ENCODE data around the gene SLC2A9.

Gene SLC2A9

DNA sequence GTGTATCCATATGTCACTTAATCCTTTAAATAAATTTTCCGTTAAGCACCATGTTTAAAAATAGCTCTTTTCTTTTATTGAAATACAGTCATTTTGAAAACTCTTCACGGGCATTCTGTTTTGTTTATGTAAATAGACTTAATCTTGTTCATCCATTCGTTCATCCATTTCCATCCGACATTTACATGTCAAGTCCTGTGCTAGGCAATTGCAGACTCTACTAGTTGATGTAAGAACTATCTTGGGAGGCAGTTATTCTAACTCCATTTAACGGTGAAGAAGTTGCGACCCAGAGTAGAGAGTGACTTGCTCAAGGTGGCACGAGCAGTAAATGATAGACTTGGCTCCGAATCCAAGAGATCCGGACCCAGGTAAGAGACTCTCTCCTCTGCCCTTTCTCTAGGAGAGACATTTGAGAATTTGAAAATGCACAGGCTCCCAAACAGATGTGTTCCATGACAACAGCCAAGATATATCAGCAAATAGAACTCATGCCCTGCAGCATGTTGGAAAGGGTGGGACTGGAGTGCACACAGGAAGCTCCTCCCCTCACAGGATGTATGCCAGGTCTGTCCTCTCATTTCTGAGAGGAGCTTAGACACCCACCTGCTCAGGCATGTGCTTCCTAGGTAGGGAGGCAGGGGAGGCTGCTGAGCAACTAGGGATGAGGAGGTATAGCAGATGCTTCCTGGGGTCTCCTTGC, 175.4 kb downstream of the SLC2A9 start:
- Histone ChIP-seq H3K79me1 (ENCODE audit: low read length) (no peaks in the 10 kb centered on the region), H2AK5ac (ENCODE audit: low read length) (no peak overlapping the region)
- no CpG with 5 or more reads among the region's 9 CpGs for WGBS (ENCODE audit: extremely low coverage, insufficient coverage, insufficient read length)

DNA sequence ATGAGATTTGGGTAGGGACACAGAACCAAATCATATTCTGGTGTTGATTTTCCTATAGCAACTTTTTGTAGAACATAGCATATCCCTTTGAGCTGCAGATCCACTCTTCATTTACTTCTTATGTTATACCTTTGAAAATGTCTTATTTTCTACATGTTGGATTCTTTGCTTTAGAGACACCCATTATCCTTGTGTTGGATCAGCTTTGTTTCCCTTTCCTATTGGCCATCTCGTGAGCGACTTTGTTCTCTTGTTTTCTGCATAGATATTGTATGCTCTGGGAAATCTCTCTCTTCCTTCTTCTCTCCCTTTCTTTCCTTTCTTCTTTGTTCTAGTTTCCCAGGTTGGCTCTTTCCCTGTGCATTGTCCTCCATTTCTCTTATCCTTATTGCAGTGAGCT, 180.2 kb downstream of the SLC2A9 start:
- Histone ChIP-seq H4K8ac (ENCODE audit: low read depth, low read length) (no peak overlapping the region), H3K4me1 (ENCODE audit: control insufficient read depth in 1 of 2, insufficient read depth in 2 of 2, low read length in 2 of 2) (no peaks in the 10 kb centered on the region), H3K79me2 (ENCODE audit: control insufficient read depth, insufficient read depth, low read length, poor library complexity) (no peaks in the 10 kb centered on the region), H3K27me3 (ENCODE audit: insufficient read depth, low read length) (no peaks in the 10 kb centered on the region), H3K79me1 (ENCODE audit: low read length) (no peaks in the 10 kb centered on the region), H3K27ac (ENCODE audit: low read depth, low read length) (no peak overlapping the region), H2AFZ (ENCODE audit: insufficient read depth, low read length, poor library complexity) (no peak overlapping the region), H3K4ac (ENCODE audit: low read depth, low read length) (no peak overlapping the region), H2BK120ac (ENCODE audit: insufficient read depth, low read length, poor library complexity) (no peak overlapping the region), H3K14ac (ENCODE audit: low read length) (no peak overlapping the region), H3K4me2 (ENCODE audit: low read length) (no peak overlapping the region), H3K9ac (ENCODE audit: low read length) (no peak overlapping the region), H2BK5ac (ENCODE audit: low read depth, low read length, poor library complexity) (no peak overlapping the region), H4K91ac (ENCODE audit: low read depth, low read length) (no peak overlapping the region), H2AK5ac (ENCODE audit: low read length) (no peak overlapping the region), H3K23ac (ENCODE audit: low read length) (no peak overlapping the region), H3K4me3 (ENCODE audit: low read depth, low read length) (no peak overlapping the region), H2BK12ac (ENCODE audit: low read length) (no peak overlapping the region), H3K36me3 (ENCODE audit: control insufficient read depth in 1 of 2, insufficient read depth in 2 of 2, low read length in 2 of 2) (no peaks in the 10 kb centered on the region), H4K12ac (ENCODE audit: low read depth, low read length) (no peak overlapping the region), H3K9me3 (ENCODE audit: insufficient read depth, low read depth, low read length) (no peaks in the 10 kb centered on the region), H3K18ac (ENCODE audit: low read length) (no peak overlapping the region)
- WGBS (ENCODE audit: extremely low coverage, insufficient coverage, insufficient read length), result no CpG with 5 or more reads among the region's 2 CpGs
- DNase-seq, result no peak

More for the DNA sequence above, 175.4 kb downstream of the SLC2A9 start:
- no peak overlapping the region for H2AFZ ChIP-seq (ENCODE audit: insufficient read depth, low read length, poor library complexity)
- H3K27ac ChIP-seq (ENCODE audit: low read depth, low read length), result no peak overlapping the region
- H4K8ac ChIP-seq (ENCODE audit: low read depth, low read length), result no peak overlapping the region
- no peak for DNase-seq
- H4K12ac ChIP-seq (ENCODE audit: low read depth, low read length), result no peak overlapping the region
- no peak overlapping the region for H3K14ac ChIP-seq (ENCODE audit: low read length)
- H2BK5ac ChIP-seq (ENCODE audit: low read depth, low read length, poor library complexity), result no peak overlapping the region
- H3K9me3 ChIP-seq (ENCODE audit: insufficient read depth, low read depth, low read length), result peaks cover 7% of the 10 kb centered on the region
- H3K4me1 ChIP-seq (ENCODE audit: control insufficient read depth in 1 of 2, insufficient read depth in 2 of 2, low read length in 2 of 2), result peaks cover 0 to 3% of the 10 kb centered on the region in 2 experiments
- no peaks in the 10 kb centered on the region for H3K36me3 ChIP-seq (ENCODE audit: control insufficient read depth in 1 of 2, insufficient read depth in 2 of 2, low read length in 2 of 2)
- H3K4me2 ChIP-seq (ENCODE audit: low read length), result no peak overlapping the region
- H3K18ac ChIP-seq (ENCODE audit: low read length), result no peak overlapping the region
- no peak overlapping the region for H3K4ac ChIP-seq (ENCODE audit: low read depth, low read length)
- H2BK12ac ChIP-seq (ENCODE audit: low read length), result no peak overlapping the region
- no peak overlapping the region for H2BK120ac ChIP-seq (ENCODE audit: insufficient read depth, low read length, poor library complexity)
- H3K4me3 ChIP-seq (ENCODE audit: low read depth, low read length), result no peak overlapping the region
- no peaks in the 10 kb centered on the region for H3K79me2 ChIP-seq (ENCODE audit: control insufficient read depth, insufficient read depth, low read length, poor library complexity)
- H4K91ac ChIP-seq (ENCODE audit: low read depth, low read length), result no peak overlapping the region
- H3K9ac ChIP-seq (ENCODE audit: low read length), result peak overlapping the region; percentile 36
- H3K27me3 ChIP-seq (ENCODE audit: insufficient read depth, low read length), result no peaks in the 10 kb centered on the region
- H3K23ac ChIP-seq (ENCODE audit: low read length), result no peak overlapping the region

GRCh38 chr4:9835430-9835829, 185.9 kb downstream of the SLC2A9 start:
- no peaks in the 10 kb centered on the region for H3K27me3 ChIP-seq (ENCODE audit: insufficient read depth, low read length)
- H2AFZ ChIP-seq (ENCODE audit: insufficient read depth, low read length, poor library complexity), result no peak overlapping the region
- H2BK12ac ChIP-seq (ENCODE audit: low read length), result no peak overlapping the region
- H4K8ac ChIP-seq (ENCODE audit: low read depth, low read length), result no peak overlapping the region
- H3K4ac ChIP-seq (ENCODE audit: low read depth, low read length), result no peak overlapping the region
- no peaks in the 10 kb centered on the region for H3K9me3 ChIP-seq (ENCODE audit: insufficient read depth, low read depth, low read length)
- no peaks in the 10 kb centered on the region for H3K79me1 ChIP-seq (ENCODE audit: low read length)
- H4K12ac ChIP-seq (ENCODE audit: low read depth, low read length), result no peak overlapping the region
- no peak for DNase-seq
- no peak overlapping the region for H3K23ac ChIP-seq (ENCODE audit: low read length)
- H3K4me1 ChIP-seq (ENCODE audit: control insufficient read depth in 1 of 2, insufficient read depth in 2 of 2, low read length in 2 of 2), result no peaks in the 10 kb centered on the region
- H3K9ac ChIP-seq (ENCODE audit: low read length), result no peak overlapping the region
- no peak overlapping the region for H3K14ac ChIP-seq (ENCODE audit: low read length)
- no peak overlapping the region for H3K27ac ChIP-seq (ENCODE audit: low read depth, low read length)
- H3K4me2 ChIP-seq (ENCODE audit: low read length), result no peak overlapping the region
- no peak overlapping the region for H3K4me3 ChIP-seq (ENCODE audit: low read depth, low read length)
- WGBS (ENCODE audit: extremely low coverage, insufficient coverage, insufficient read length), result no CpG with 5 or more reads among the region's 5 CpGs
- no peak overlapping the region for H2AK5ac ChIP-seq (ENCODE audit: low read length)
- H3K36me3 ChIP-seq (ENCODE audit: control insufficient read depth in 1 of 2, insufficient read depth in 2 of 2, low read length in 2 of 2), result no peaks in the 10 kb centered on the region
- H2BK120ac ChIP-seq (ENCODE audit: insufficient read depth, low read length, poor library complexity), result no peak overlapping the region
- no peak overlapping the region for H4K91ac ChIP-seq (ENCODE audit: low read depth, low read length)
- no peaks in the 10 kb centered on the region for H3K79me2 ChIP-seq (ENCODE audit: control insufficient read depth, insufficient read depth, low read length, poor library complexity)
- no peak overlapping the region for H2BK5ac ChIP-seq (ENCODE audit: low read depth, low read length, poor library complexity)
- H3K18ac ChIP-seq (ENCODE audit: low read length), result no peak overlapping the region

DNA sequence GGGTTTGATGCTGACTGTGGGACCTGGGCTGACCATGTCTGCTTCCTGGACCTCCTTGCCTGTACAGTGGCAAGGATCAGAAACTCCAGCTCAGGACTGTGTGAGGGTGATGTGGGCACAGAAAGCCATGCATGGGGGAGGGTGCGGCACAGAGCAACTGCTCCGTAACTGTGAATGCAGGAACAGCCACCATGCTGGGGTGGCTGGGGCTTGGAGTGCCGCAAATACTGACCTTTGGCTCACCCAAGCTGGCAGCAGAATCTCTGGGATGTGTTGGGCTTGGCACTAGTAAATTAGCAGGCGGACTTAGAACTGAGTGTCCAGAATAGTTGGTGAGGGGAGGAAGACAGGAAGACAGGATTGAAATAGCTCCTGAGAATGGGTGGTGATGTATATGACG, 187.9 kb downstream of the SLC2A9 start:
- no peak overlapping the region for H3K27ac ChIP-seq (ENCODE audit: low read depth, low read length)
- WGBS (ENCODE audit: extremely low coverage, insufficient coverage, insufficient read length), result no CpG with 5 or more reads among the region's 5 CpGs
- no peak overlapping the region for H4K12ac ChIP-seq (ENCODE audit: low read depth, low read length)
- no peak overlapping the region for H3K18ac ChIP-seq (ENCODE audit: low read length)
- no peak overlapping the region for H3K9ac ChIP-seq (ENCODE audit: low read length)
- H2AK5ac ChIP-seq (ENCODE audit: low read length), result no peak overlapping the region
- no peak overlapping the region for H3K14ac ChIP-seq (ENCODE audit: low read length)
- no peak overlapping the region for H3K4ac ChIP-seq (ENCODE audit: low read depth, low read length)
- no peaks in the 10 kb centered on the region for H3K27me3 ChIP-seq (ENCODE audit: insufficient read depth, low read length)
- DNase-seq, result no peak
- no peaks in the 10 kb centered on the region for H3K79me2 ChIP-seq (ENCODE audit: control insufficient read depth, insufficient read depth, low read length, poor library complexity)
- no peaks in the 10 kb centered on the region for H3K9me3 ChIP-seq (ENCODE audit: insufficient read depth, low read depth, low read length)
- no peak overlapping the region for H2BK12ac ChIP-seq (ENCODE audit: low read length)
- no peak overlapping the region for H2BK120ac ChIP-seq (ENCODE audit: insufficient read depth, low read length, poor library complexity)
- no peaks in the 10 kb centered on the region for H3K36me3 ChIP-seq (ENCODE audit: control insufficient read depth in 1 of 2, insufficient read depth in 2 of 2, low read length in 2 of 2)
- H2AFZ ChIP-seq (ENCODE audit: insufficient read depth, low read length, poor library complexity), result no peak overlapping the region
- no peak overlapping the region for H3K4me2 ChIP-seq (ENCODE audit: low read length)
- no peak overlapping the region for H4K91ac ChIP-seq (ENCODE audit: low read depth, low read length)
- H3K4me1 ChIP-seq (ENCODE audit: control insufficient read depth in 1 of 2, insufficient read depth in 2 of 2, low read length in 2 of 2), result no peaks in the 10 kb centered on the region
- H3K23ac ChIP-seq (ENCODE audit: low read length), result no peak overlapping the region
- no peaks in the 10 kb centered on the region for H3K79me1 ChIP-seq (ENCODE audit: low read length)
- H3K4me3 ChIP-seq (ENCODE audit: low read depth, low read length), result no peak overlapping the region
- H2BK5ac ChIP-seq (ENCODE audit: low read depth, low read length, poor library complexity), result no peak overlapping the region
- no peak overlapping the region for H4K8ac ChIP-seq (ENCODE audit: low read depth, low read length)
